GM18517 (cell line): ENCODE results near the gene GRP.

Source experiments
- ATAC-seq: cut with Tn5 transposase; IDR thresholded peaks from one replicate; pipeline ENCODE4 v1.9.1; 2021; ENCODE audit warnings: mild to moderate bottlenecking, moderate library complexity; ENCODE audit not compliant: unreplicated experiment

Gene GRP

DNA sequence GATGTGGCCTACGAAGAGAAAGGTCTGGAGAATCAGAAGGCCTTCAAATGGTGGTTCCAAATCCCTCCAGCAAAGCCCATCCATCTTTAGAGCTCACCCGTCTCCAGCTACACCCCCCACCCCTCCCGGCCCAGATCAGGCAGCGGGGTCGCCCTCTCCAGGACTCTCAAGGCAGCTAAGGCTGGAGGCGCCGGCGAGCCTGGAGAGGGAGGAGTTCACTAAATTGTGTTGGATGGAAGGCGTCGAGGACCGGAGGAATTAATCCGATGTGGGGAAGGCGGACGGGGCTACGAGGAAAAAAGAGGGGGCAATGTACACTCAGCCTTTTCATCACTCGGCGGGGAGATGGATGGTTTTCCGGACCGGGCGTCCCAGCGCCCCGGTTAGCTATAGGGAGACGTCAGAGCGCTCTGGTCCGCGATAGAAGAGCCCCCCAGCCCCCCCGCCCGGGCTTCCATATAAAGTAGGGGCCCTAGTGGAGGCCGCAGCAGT, at the start of gene GRP:
Gene GRP, plus strand, starts transcription at position 487 of the 492 bp plus-strand sequence. CDS start 108 bp downstream, outside the sequence.
- ATAC-seq: no peak

GRCh38 chr18:59172664-59173249, 47.2 kb upstream of the GRP start:
- no peak for ATAC-seq

DNA sequence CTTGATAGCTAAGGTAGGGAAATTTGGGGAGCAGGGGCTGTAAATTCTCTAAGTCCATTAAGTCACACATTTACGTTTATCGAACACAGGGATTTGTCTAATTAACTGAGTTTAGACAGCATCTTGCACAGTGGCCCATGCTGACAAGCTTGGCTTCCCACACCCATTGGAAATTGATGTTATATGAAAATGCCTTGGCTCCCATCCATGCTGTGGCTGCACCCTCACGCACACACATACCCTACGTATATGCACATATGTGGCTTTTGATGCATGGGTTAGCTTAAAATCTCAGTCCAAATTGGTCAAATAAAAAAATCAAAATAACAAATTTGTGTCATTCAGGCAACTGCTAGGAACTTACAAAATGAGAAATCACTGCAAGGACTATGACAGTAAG, 42.5 kb upstream of the GRP start:
- ATAC-seq: no peak

DNA sequence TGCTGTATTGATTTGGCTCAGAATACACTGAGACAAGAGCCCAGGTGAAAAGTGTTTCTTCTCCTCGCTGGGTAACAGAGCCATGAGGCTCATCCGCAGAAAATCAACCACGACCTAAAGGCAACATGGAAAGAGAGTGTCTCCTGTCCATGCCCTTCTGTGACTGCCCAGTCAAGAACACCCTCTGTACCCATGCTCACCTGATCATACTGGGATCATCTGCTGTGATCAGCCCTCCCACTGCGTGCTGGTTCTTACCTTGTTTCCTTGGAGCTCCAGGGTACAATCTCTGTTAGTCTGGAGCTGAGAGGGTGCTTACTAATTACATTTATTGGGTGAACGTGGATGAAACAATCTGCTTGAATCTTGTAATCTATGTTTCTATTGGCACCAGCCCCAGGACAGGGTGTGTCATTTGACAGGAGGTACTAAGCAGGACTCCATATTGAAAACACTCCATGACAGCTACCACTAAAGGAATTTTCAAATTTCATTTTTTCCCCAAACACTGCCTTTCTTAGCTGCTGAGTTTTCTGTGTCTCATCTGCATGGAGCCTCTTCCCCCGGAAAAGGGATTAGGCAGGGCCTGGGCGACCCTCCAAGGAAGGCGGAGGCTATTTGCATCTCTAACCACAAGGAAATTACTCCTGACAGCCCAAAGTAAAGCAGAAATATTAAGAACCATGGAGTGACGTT, 39.7 kb upstream of the GRP start:
- no peak for ATAC-seq

- no peak for ATAC-seq
Measured at GRCh38 chr18:59182673-59183072, 37.3 kb upstream of the GRP start.

DNA sequence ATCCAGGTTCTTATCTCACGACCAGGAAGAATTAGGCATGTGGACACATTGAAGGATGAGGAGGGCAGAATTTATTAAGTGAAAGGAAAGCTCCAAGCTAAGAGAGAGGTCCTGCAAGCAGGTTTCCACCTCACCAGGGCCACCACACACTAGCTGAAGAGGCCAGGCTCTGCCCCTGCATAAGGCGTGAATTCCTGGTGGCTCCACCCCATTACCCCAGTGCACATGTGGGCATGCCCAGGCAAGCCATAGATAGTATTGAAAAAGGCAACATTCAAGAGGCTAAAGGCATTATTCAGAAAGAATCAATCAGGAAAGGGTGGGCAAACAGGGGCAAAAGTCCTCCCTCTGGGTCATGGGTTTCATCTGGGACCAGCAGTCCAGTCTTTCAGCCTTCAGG, 30.9 kb upstream of the GRP start:
- no peak for ATAC-seq

- ATAC-seq: no peak
Measured at GRCh38 chr18:59189746-59190145, 30.2 kb upstream of the GRP start.

DNA sequence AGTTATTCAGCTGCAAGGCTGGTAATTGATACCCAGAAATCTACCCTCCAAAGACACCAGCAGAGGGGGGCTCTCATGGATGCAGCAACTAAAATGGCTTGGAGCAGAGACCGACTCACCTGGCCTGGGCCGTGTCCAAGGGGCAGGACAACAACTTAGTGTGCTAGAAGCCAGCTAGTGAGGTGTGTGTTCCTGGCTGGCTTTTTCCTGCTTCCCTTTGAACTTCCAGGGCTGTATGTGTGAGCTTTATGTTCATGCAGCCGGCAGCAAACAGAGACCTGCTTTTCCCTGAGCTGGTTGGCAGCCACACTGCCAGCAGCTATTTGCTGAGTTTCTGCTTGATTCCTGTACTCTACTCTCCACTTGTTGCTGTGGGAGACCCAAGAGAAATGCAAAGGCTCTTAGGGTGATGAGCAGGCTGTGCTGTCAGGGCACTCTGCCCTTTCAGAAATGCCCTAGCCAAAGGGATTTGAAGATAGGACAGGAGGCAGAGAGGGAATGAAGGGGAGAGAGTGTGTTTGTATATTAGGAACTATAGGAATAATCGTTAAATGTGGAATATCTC, 23.7 kb upstream of the GRP start:
- ATAC-seq: no peak

DNA sequence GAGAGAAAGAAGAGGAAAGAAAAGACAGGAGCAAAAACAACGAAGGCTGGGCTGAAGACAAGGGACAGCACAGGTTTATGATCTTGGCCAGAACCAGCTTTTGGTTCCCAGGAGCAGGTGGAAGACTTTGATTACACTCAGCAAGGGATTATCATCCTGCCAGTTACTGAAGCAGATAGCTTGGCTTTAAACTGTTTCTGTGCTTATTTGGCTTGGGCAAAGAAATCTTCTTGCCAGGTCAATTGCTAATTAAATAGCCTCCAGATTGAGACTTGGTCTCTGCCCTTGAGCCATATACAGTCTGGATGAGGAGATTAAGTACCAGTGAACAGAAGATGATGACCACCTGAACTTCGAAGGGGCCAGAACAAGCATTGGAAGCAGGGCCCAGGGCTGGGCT, 22.3 kb upstream of the GRP start:
- ATAC-seq: no peak

DNA sequence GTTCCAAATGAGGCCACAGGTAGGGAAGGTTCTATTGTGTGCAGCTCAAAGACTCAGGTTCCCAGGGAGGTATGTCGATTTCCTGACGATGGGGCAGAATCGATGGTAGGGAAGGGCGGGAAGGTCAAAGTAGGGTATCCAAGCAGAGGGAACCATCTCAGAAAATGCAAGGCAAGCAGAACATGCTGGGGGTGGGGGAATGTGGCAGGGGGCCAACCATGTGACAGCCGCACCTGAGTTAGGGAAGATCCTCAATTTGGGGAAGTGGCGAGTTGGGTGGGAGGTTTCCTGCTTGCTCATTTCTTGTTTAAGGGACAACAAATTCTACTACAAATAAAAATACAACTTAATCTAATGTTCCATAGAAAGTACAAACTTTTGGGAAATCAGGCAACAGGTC, 21.7 kb upstream of the GRP start:
- ATAC-seq: no peak

DNA sequence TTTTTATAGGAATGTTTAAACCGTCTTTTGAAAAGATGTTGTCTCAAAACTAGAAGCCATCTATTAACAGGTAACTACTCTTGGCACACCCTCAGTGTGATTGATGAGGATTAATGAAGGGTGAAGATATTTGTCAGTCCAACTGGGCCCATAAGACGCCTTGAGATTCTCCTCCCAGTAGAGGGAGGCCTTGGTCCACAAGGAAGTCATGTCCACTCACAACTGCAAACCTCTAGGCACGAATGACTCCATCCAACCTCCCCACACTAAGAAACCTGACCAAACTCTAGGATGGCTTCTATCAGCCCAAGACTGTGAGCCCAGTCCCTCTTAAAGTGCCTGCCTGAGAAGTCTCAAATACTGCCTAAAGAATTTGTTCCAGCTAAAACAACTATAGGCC, 19.2 kb upstream of the GRP start:
- ATAC-seq: no peak

GRCh38 chr18:59202258-59202820, 17.6 kb upstream of the GRP start:
- ATAC-seq: no peak

- no peak for ATAC-seq
Measured at GRCh38 chr18:59207506-59207905, 12.5 kb upstream of the GRP start.

- no peak for ATAC-seq
Measured at GRCh38 chr18:59208602-59209125, 11.3 kb upstream of the GRP start.

DNA sequence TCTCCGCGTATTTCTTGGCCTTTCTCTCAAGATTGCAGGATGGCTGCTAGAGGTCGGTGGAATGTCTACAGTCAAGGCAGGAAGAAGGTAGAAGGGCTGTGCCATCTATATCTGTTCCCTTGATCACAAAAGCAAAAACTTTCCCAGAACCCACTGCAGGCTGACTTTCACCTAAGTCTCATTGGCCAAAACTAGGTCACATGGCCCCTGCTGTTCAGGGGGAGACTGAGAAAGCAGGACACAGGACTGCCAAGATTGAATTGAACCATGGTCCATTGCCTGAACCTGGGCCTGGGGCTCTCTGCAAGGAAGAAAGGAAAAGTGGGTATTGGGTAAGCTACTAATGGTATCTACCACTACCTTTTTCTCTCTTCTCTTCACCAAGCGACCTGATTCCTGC, 9.7 kb upstream of the GRP start:
- no peak for ATAC-seq

DNA sequence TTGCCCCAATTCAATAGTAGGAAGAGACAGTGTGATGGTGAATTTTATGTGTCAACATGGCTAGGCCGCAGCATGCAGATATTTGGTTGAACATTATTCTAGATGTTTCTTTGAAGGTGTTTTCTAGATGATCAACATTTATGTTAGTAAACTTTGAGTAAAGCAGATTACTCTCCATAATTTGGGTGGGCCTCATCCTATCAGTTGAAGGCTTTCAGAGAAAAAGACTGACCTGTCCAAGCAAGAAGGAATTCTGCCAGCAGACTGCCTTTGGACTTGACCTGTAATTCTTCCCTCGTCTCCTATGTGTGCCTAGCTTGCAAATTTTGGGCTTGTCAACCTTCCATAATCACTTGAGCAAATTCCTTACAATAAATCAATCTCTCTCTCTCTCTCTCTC, 8.3 kb upstream of the GRP start:
- ATAC-seq: no peak

GRCh38 chr18:59218018-59218417, 1.9 kb upstream of the GRP start:
- no peak for ATAC-seq

- ATAC-seq: no peak
Measured at GRCh38 chr18:59220164-59220783, 316 bp downstream of the GRP start.

DNA sequence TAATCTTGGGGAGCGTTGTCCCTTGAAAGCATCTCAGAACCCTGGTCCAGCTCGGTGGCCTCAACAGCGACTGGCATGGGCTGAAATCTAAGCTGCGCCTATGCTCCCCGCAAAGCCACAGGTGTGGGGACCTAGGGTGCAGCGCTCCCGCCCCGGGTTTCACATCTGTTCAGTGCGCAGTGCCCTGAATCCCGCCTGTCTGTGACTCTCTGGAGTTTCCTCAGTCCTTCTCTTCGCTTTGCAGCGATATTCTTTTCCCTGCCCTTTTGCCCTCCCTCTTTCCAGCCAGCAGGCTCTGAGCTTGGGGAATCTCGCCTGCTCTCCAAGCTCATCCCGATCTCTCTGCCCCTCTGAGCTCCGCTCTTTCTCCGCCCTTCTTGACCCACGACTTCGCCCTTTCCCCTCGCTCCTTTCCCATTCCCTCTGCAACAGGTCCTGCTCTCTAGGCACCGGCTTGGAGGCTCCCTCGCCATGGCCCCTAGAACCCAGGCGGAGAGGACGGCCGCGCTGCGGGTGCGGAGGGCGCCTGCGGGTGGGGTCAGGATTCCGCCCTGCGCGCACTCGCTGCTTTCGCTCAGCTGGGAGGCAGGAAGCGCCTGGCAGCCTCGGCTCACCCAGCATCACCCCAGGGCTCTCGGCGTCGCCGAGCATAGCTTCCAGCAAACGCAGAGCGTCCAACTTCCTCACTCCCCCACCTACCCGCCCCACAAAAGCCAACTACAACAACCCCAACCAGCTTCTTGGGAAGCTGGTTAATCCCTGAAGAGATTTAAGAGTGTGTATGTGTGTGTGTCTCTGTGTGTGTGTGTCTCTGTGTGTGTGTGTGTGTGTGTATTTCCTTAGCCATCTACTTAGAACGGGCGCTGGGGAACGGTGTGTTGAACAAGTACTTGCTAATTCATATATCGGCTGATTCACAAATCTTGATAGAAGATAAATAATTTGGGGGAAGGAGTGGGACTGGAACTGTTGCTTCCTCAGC, 1.1 kb downstream of the GRP start:
- no peak for ATAC-seq

DNA sequence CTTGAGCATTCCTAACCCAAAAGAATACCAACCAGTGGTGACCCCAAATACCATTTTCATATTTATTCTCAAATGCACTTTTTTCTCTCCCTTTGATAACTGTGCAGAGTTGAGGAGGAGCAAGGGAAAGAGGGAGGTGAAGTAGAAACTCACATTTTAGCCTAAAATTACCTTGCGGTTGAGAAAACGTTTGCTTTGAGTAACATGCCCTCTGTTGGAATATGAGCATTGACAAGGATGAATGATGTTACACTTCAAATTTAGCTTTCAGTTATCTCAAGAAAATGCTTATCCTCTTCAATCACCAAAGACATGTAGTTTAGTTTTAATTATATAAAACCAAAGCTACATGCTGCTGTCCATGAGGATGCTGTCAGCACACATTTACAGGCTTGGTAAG, 2.4 kb downstream of the GRP start:
- no peak for ATAC-seq
